GM18519 (cell line): ENCODE results near the gene DNASE2B.
"Not testable (repeated sequence)": the region's sequence is repeated elsewhere in the genome, so short reads cannot be mapped to it uniquely, and the experiment has no call there.

Experiments used
- ATAC-seq: cut with Tn5 transposase; IDR thresholded peaks from one replicate; pipeline ENCODE4 v1.9.1; 2021; ENCODE audit warnings: mild to moderate bottlenecking, moderate library complexity; ENCODE audit not compliant: unreplicated experiment, low FRiP score

DNASE2B gene

GRCh38 chr1:84442747-84443646 is 44.7 kb downstream of the DNASE2B start:
- ATAC-seq: not testable (repeated sequence)

GRCh38 chr1:84448704-84449103 is 50.4 kb downstream of the DNASE2B start:
- ATAC-seq: not testable (repeated sequence)

- ATAC-seq: no peak
These were observed 52.6 kb downstream of the DNASE2B start for GRCh38 chr1:84450910-84451309.

DNA sequence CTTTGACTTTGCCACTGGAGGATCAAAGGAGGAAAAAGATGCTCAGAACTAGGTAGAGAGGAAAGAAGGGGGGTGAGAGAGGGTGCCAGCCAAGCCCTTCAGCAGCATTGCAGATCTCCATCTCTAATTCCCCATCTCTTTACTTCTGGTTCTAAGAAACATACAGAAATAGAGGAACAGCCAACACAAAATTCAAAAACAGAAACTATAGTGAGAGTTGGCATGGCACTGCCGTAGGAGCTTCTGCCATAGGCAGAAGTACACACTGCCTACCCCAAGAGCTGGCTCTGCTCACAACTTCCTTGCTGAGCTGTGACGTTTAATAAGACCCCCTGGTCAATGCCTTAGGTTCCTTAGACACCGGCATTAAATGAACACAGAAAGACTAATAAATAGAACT is 54.2 kb downstream of the DNASE2B start:
- ATAC-seq: no peak

DNA sequence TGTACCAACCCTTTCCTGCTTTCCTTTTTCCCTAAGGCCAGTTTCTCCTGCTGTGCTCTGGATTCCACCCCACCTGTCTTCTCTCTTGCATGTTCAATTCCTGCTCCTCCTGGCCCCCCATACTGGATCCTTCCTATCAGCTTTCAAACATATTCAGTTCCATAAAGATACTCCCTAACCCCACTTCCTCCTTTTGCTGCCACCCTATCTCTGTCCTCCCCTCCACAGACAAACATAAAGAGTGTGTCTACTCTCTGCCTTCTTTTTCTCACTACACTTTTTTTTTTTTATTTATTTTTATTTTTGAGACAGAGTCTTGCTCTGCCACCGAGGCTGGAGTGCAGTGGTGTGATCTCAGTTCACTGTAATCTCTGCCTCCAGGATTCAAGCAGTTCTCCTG is 63.8 kb downstream of the DNASE2B start:
- no peak for ATAC-seq
